ENCODE data around the gene TMEM87B. TPM values are rescaled to one million over a fixed set of nuclear protein-coding genes. Genes with fewer than 3 reads are reported as not detected.

The TMEM87B gene
- total RNA-seq, 1 experiment from 2014 or later = 10.5 TPM

DNA sequence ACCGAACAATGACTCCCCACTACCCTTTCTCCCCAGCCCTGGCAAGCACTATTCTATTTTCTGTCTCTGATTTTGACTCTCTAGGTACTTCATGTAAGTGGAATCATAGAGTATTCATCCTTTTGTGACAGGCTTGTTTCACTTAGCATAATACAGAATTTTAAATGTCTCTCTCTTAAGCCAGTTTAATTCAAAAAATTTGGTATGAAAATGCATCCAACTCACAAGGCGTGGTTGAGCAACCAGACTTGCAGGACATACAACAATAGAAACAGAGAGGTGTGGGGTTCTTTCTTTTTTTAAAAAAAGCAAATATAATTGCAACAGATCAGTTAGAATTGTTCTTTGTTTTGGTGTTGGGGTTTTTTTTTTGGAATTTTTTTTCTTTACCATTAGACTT, 47.6 kb upstream of the TMEM87B start:
- no peak overlapping the region for H3K18ac ChIP-seq (ENCODE audit: insufficient read length, low read depth, low read length)
- WGBS (ENCODE audit: extremely low coverage, insufficient read length, low lambda C conversion rate) = no CpG with 5 or more reads among the region's 2 CpGs
- H3K79me2 ChIP-seq (ENCODE audit: insufficient read depth, low read length) = no peaks in the 10 kb centered on the region
- Mint-ChIP-seq H3K4me1 (no peaks in the 10 kb centered on the region), H3K27ac (no peak overlapping the region), H3K27me3 (ENCODE audit: low read depth) (no peaks in the 10 kb centered on the region), H3K4me3 (no peak overlapping the region), H3K36me3 (ENCODE audit: insufficient read depth in 1 of 3, low read depth in 3 of 3) (peaks cover 0 to 5% (median 0%) of the 10 kb centered on the region in 3 experiments; a peak in 4 of 7 replicates), H3K9me3 (no peaks in the 10 kb centered on the region)
- no peaks in the 10 kb centered on the region for H3K79me1 ChIP-seq (ENCODE audit: insufficient read depth, low read depth, low read length, poor library complexity, severe bottlenecking)
- H2BK5ac ChIP-seq (ENCODE audit: insufficient read length, low read length) = no peak overlapping the region
- H3K56ac ChIP-seq (ENCODE audit: insufficient read length, low read depth, low read length) = no peak overlapping the region
- no peak for DNase-seq
- no peak overlapping the region for H3K14ac ChIP-seq (ENCODE audit: insufficient read depth, low read length)
- H2BK120ac ChIP-seq (ENCODE audit: low read depth, low read length, poor library complexity, severe bottlenecking) = no peak overlapping the region
- H2BK15ac ChIP-seq (ENCODE audit: low read depth, low read length) = no peak overlapping the region
- no peak overlapping the region for H3K4ac ChIP-seq (ENCODE audit: low read depth, low read length)
- H3T11ph ChIP-seq (ENCODE audit: low read length) = no peak overlapping the region
- H3K23ac ChIP-seq (ENCODE audit: insufficient read length, low read depth, low read length) = no peak overlapping the region
- no peak overlapping the region for H2AFZ ChIP-seq (ENCODE audit: low read length)
- no peak overlapping the region for H2BK12ac ChIP-seq (ENCODE audit: insufficient read length, low read depth, low read length)
- H4K91ac ChIP-seq (ENCODE audit: insufficient read length, low read depth, low read length) = no peak overlapping the region
- no peak overlapping the region for H3K9ac ChIP-seq (ENCODE audit: extremely low read depth, insufficient read length, low read length)
- H3K4me1 ChIP-seq (ENCODE audit: insufficient read depth, low read length) = no peaks in the 10 kb centered on the region
- H2BK20ac ChIP-seq (ENCODE audit: low read depth, low read length, poor library complexity, severe bottlenecking) = no peak overlapping the region
- no peak overlapping the region for H3K27ac ChIP-seq (ENCODE audit: insufficient read length, low read depth, low read length)
- H3K27me3 ChIP-seq (ENCODE audit: insufficient read depth, low read length) = no peaks in the 10 kb centered on the region
- H3K23me2 ChIP-seq (ENCODE audit: insufficient read length, low read depth, low read length, poor library complexity, severe bottlenecking) = no peaks in the 10 kb centered on the region
- no peak overlapping the region for H2AK5ac ChIP-seq (ENCODE audit: insufficient read length, low read length)
- no peak for TF ChIP-seq CTCF (conservative IDR thresholded peaks at IDR 0.05)
- no peak overlapping the region for H4K8ac ChIP-seq (replicated peaks; ENCODE audit: insufficient read length, low read depth, low read length)
- no peaks in the 10 kb centered on the region for H3K9me3 ChIP-seq (ENCODE audit: control insufficient read depth, low read depth, low read length)
- no peak overlapping the region for H4K5ac ChIP-seq (ENCODE audit: insufficient read length, low read depth, low read length)
- no peak overlapping the region for H3K4me2 ChIP-seq (ENCODE audit: insufficient read depth, insufficient read length, low read length)
- H4K20me1 ChIP-seq (ENCODE audit: control insufficient read depth, insufficient read depth, insufficient read length) = no peaks in the 10 kb centered on the region
